Mucosa of stomach (tissue), 1 donor: ENCODE results near the gene MYO9A.

Experiments used
- H3K27me3 ChIP-seq: one replicate; pipeline ENCODE4 v1.7.0; 2013; ENCODE audit warnings: mild to moderate bottlenecking, low read length; ENCODE audit not compliant: control insufficient read depth, insufficient read depth
- H3K36me3 ChIP-seq: one replicate; pipeline ENCODE4 v1.7.0; 2013; ENCODE audit warnings: low read length; ENCODE audit not compliant: control insufficient read depth, insufficient read depth
- H3K4me1 ChIP-seq: one replicate; pipeline ENCODE4 v1.7.0; 2013; ENCODE audit warnings: mild to moderate bottlenecking, low read length; ENCODE audit not compliant: control insufficient read depth, insufficient read depth
- H3K4me3 ChIP-seq: one replicate; pipeline ENCODE4 v1.7.0; 2013; ENCODE audit warnings: low read length
- H3K9ac ChIP-seq: one replicate; pipeline ENCODE4 v1.7.0; 2013; ENCODE audit warnings: mild to moderate bottlenecking, low read length, moderate library complexity
- H3K9me3 ChIP-seq: one replicate; pipeline ENCODE4 v1.7.0; 2013; ENCODE audit warnings: mild to moderate bottlenecking, low read length, moderate library complexity; ENCODE audit not compliant: control insufficient read depth
- donor health status: Pancreatic carcinoma.

The MYO9A gene

GRCh38 chr15:72131922-72132321 lies 14.0 kb upstream of the MYO9A start:
- Histone ChIP-seq H3K27me3 (peaks cover 3% of the 10 kb centered on the region), H3K9ac (no peak overlapping the region), H3K9me3 (no peaks in the 10 kb centered on the region), H3K36me3 (no peaks in the 10 kb centered on the region), H3K4me3 (no peak overlapping the region), H3K4me1 (peaks cover 5% of the 10 kb centered on the region)

- H3K9me3 ChIP-seq, result no peaks in the 10 kb centered on the region
- no peaks in the 10 kb centered on the region for H3K4me1 ChIP-seq
- peaks cover 3% of the 10 kb centered on the region for H3K27me3 ChIP-seq
- H3K9ac ChIP-seq, result no peak overlapping the region
- no peaks in the 10 kb centered on the region for H3K36me3 ChIP-seq
- H3K4me3 ChIP-seq, result no peak overlapping the region
Measured at GRCh38 chr15:72130272-72130671, 12.3 kb upstream of the MYO9A start.

- H3K9me3 ChIP-seq, result no peaks in the 10 kb centered on the region
- no peaks in the 10 kb centered on the region for H3K36me3 ChIP-seq
- no peak overlapping the region for H3K4me3 ChIP-seq
- H3K9ac ChIP-seq, result no peak overlapping the region
- no peaks in the 10 kb centered on the region for H3K4me1 ChIP-seq
- H3K27me3 ChIP-seq, result peaks cover 3% of the 10 kb centered on the region
Measured at GRCh38 chr15:72128359-72128758, 10.4 kb upstream of the MYO9A start.

- Histone ChIP-seq H3K4me1 (no peaks in the 10 kb centered on the region), H3K9ac (no peak overlapping the region), H3K9me3 (no peaks in the 10 kb centered on the region), H3K27me3 (peaks cover 3% of the 10 kb centered on the region), H3K4me3 (no peak overlapping the region), H3K36me3 (no peaks in the 10 kb centered on the region)
Measured at GRCh38 chr15:72127724-72128322, 9.9 kb upstream of the MYO9A start.

- no peak overlapping the region for H3K9ac ChIP-seq
- H3K36me3 ChIP-seq, result no peaks in the 10 kb centered on the region
- no peaks in the 10 kb centered on the region for H3K4me1 ChIP-seq
- no peak overlapping the region for H3K4me3 ChIP-seq
- H3K9me3 ChIP-seq, result no peaks in the 10 kb centered on the region
- H3K27me3 ChIP-seq, result no peaks in the 10 kb centered on the region
Measured at GRCh38 chr15:72124218-72124617, 6.3 kb upstream of the MYO9A start.

- Histone ChIP-seq H3K36me3 (no peaks in the 10 kb centered on the region), H3K27me3 (no peaks in the 10 kb centered on the region), H3K4me3 (peak overlapping the region; percentile 80), H3K9ac (peak overlapping the region; percentile 76), H3K9me3 (no peaks in the 10 kb centered on the region), H3K4me1 (peaks cover 3% of the 10 kb centered on the region)
Measured at GRCh38 chr15:72117486-72118016, 399 bp downstream of the MYO9A start.

GRCh38 chr15:72116731-72117485 lies 1.0 kb downstream of the MYO9A start:
- Histone ChIP-seq H3K9ac (peak overlapping the region; percentile 76), H3K4me1 (peaks cover 3% of the 10 kb centered on the region), H3K4me3 (peak overlapping the region; percentile 80), H3K36me3 (no peaks in the 10 kb centered on the region), H3K9me3 (no peaks in the 10 kb centered on the region), H3K27me3 (no peaks in the 10 kb centered on the region)

GRCh38 chr15:72113347-72114031 lies 4.5 kb downstream of the MYO9A start:
- Histone ChIP-seq H3K9ac (no peak overlapping the region), H3K4me1 (peaks cover 3% of the 10 kb centered on the region), H3K27me3 (no peaks in the 10 kb centered on the region), H3K9me3 (no peaks in the 10 kb centered on the region), H3K36me3 (no peaks in the 10 kb centered on the region), H3K4me3 (no peak overlapping the region)

- Histone ChIP-seq H3K4me1 (peaks cover 3% of the 10 kb centered on the region), H3K4me3 (no peak overlapping the region), H3K27me3 (no peaks in the 10 kb centered on the region), H3K9ac (no peak overlapping the region), H3K36me3 (no peaks in the 10 kb centered on the region), H3K9me3 (no peaks in the 10 kb centered on the region)
Measured at GRCh38 chr15:72112805-72113204, 5.1 kb downstream of the MYO9A start.

- Histone ChIP-seq H3K4me3 (no peak overlapping the region), H3K9ac (no peak overlapping the region), H3K9me3 (no peaks in the 10 kb centered on the region), H3K36me3 (no peaks in the 10 kb centered on the region), H3K27me3 (no peaks in the 10 kb centered on the region), H3K4me1 (peaks cover 3% of the 10 kb centered on the region)
Measured at GRCh38 chr15:72112116-72112515, 5.8 kb downstream of the MYO9A start.

- H3K9ac ChIP-seq, result no peak overlapping the region
- H3K27me3 ChIP-seq, result no peaks in the 10 kb centered on the region
- H3K9me3 ChIP-seq, result no peaks in the 10 kb centered on the region
- H3K36me3 ChIP-seq, result no peaks in the 10 kb centered on the region
- no peaks in the 10 kb centered on the region for H3K4me1 ChIP-seq
- no peak overlapping the region for H3K4me3 ChIP-seq
Measured at GRCh38 chr15:72110355-72110754, 7.6 kb downstream of the MYO9A start.

GRCh38 chr15:72106068-72106467 lies 11.9 kb downstream of the MYO9A start:
- Histone ChIP-seq H3K9ac (no peak overlapping the region), H3K27me3 (no peaks in the 10 kb centered on the region), H3K4me3 (no peak overlapping the region), H3K9me3 (no peaks in the 10 kb centered on the region), H3K4me1 (peaks cover 3% of the 10 kb centered on the region), H3K36me3 (no peaks in the 10 kb centered on the region)
